GM12801 (cell line): ENCODE data around the gene RASL12.

Experiments used
- TF ChIP-seq, protein P1 (sequence below): IDR thresholded peaks from one replicate; pipeline ENCODE4 v1.5.1; 2011; ENCODE audit warnings: control low read depth; ENCODE audit not compliant: insufficient read length; ENCODE audit errors: extremely low read depth

Gene RASL12

DNA sequence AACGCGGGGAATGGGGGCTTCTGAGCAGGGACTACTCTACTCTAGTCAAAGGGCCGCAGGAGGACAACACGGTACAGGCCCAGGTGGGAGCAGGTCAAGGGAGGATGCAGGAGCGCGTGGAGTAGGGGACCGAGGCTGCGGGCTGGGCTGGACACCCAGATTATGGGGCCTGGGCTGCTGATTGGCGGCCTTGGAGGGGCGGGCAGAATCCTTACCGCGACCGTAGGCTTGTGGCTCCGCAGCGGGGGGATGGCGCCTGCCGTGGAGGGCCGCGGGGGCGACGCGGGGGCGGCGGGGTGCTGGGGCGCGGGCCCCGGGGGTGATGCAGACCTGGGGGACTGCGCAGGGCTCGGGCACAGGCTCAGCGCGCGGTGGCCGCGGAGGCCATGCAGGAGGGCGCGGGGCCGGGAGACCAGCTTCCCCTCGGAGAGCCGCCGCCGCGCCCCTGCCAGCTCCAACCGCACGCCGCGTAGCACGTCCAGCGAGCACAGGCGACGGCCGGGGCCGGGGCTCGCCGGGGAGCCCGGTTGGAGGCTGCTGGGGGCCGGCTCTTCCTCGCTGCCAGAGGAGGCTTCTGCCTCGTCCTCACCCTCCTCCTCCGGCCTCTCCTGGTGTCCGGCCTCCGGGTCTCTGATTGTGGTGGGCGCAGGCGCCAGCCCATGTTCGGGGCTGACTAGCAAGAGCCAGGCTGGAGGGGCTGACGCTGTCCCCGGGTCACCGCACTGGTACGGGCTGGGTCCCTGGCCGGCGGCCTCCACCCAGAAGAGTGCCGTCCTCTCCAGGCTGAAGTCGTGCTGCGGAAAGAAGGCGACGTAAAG, 34.3 kb upstream of the RASL12 start:
- TF ChIP-seq, protein P1, sequence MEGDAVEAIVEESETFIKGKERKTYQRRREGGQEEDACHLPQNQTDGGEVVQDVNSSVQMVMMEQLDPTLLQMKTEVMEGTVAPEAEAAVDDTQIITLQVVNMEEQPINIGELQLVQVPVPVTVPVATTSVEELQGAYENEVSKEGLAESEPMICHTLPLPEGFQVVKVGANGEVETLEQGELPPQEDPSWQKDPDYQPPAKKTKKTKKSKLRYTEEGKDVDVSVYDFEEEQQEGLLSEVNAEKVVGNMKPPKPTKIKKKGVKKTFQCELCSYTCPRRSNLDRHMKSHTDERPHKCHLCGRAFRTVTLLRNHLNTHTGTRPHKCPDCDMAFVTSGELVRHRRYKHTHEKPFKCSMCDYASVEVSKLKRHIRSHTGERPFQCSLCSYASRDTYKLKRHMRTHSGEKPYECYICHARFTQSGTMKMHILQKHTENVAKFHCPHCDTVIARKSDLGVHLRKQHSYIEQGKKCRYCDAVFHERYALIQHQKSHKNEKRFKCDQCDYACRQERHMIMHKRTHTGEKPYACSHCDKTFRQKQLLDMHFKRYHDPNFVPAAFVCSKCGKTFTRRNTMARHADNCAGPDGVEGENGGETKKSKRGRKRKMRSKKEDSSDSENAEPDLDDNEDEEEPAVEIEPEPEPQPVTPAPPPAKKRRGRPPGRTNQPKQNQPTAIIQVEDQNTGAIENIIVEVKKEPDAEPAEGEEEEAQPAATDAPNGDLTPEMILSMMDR, result no peak

- TF ChIP-seq, protein P1, result no peak
Observed at GRCh38 chr15:65101411-65101890, 33.7 kb upstream of the RASL12 start.

DNA sequence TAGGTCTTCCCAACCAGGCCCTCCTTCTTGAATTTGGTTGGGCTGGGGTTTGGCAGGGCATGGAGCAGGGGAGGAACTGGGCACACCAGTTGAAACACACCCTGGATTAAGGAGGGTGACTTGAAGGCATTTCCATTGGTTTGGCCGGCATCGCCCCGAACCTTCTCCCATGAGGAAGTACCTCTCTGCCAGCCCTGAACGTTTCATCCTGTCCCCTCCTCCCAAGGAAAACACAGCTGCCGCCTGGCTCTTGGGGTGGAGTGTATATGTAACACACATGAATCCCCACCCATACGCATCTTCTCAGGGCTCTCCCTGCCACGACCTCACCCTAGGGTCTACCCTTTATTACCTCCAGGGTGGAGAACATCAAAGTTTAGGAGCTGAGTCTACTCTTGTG, 32.7 kb upstream of the RASL12 start:
- TF ChIP-seq, protein P1, result no peak

DNA sequence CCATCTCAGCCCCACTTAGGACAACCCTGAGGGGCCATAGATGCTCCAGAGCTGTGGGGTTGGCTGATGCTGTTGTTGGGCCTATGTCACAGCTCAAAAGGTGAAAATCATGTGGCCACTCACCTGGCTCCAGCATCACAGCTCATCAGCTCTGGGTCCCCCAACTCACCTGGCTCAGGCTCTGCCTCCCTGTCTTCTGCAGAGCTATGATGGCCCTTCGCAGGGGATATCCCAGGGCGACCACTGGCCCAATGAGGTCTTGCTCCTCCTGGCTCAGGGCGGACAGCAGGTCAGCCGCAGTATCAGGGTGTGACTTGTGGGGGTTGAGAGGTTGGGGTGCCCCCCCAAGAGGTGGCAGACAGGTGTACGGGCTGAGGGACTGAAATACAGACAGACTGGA, 31.5 kb upstream of the RASL12 start:
- TF ChIP-seq, protein P1, result no peak

GRCh38 chr15:65097651-65098263, 30.0 kb upstream of the RASL12 start:
- TF ChIP-seq, protein P1, result no peak

GRCh38 chr15:65096481-65097385, 28.9 kb upstream of the RASL12 start:
- TF ChIP-seq, protein P1, result no peak

- TF ChIP-seq, protein P1, result no peak
Observed at GRCh38 chr15:65095747-65096104, 27.9 kb upstream of the RASL12 start.
